Kidney (tissue), 14 donors: ENCODE data around the gene RNF208. TPM values are rescaled to one million over a fixed set of nuclear protein-coding genes. Genes with fewer than 3 reads are reported as not detected.

Experiments
- DNase-seq, 5 donors: peaks; one replicate each; pipeline ENCODE4 v3.0.0-alpha.2; 2013 to 2020
- FAIRE-seq: peaks from 2 replicates; lab custom pipeline; 2012; peaks lifted over from hg19 to GRCh38; lab: Jason Lieb, UNC
- H3K27ac ChIP-seq, 2 donors: one replicate each; pipeline ENCODE4 v1.7.0; 2013; ENCODE audit warnings: low read depth in 2 of 2, low read length in 2 of 2, inconsistent platforms in 1 of 2
- H3K27me3 ChIP-seq: one replicate; pipeline ENCODE4 v1.7.1; 2013; ENCODE audit warnings: low read length, inconsistent platforms; ENCODE audit not compliant: control insufficient read depth, insufficient read depth
- H3K36me3 ChIP-seq, 3 donors: one replicate each; pipeline versions ENCODE4 v1.7.0 to v1.7.1; 2013; ENCODE audit warnings: low read length in 3 of 3, control low read depth in 1 of 3, inconsistent platforms in 1 of 3; ENCODE audit not compliant: insufficient read depth in 3 of 3, control insufficient read depth in 2 of 3
- H3K4me1 ChIP-seq, 3 donors: one replicate each; pipeline versions ENCODE4 v1.7.0 to v1.7.1; 2013; ENCODE audit warnings: low read length in 3 of 3, inconsistent platforms in 1 of 3, low read depth in 1 of 3; ENCODE audit not compliant: control insufficient read depth in 2 of 3, insufficient read depth in 2 of 3
- H3K4me3 ChIP-seq, 3 donors: one replicate each; pipeline versions ENCODE4 v1.7.0 to v1.8.1; 2013; ENCODE audit warnings: low read length in 3 of 3, control low read depth in 1 of 3, inconsistent platforms in 1 of 3
- H3K9ac ChIP-seq, 3 donors: one replicate each; pipeline versions ENCODE4 v1.7.0 to v1.7.1; 2013; ENCODE audit warnings: low read length in 3 of 3, control low read depth in 1 of 3, inconsistent platforms in 1 of 3
- H3K9me3 ChIP-seq, 3 donors: one replicate each; pipeline versions ENCODE4 v1.7.0 to v1.7.1; 2013; ENCODE audit warnings: low read length in 3 of 3, control low read depth in 1 of 3, inconsistent platforms in 1 of 3; ENCODE audit not compliant: control insufficient read depth in 2 of 3, insufficient read depth in 1 of 3
- CTCF ChIP-seq: IDR thresholded peaks from 3 replicates; pipeline ENCODE4 v1.5.1; 2012; ENCODE audit warnings: mild to moderate bottlenecking, moderate library complexity, borderline replicate concordance; ENCODE audit not compliant: insufficient read depth; ENCODE audit errors: extremely low read depth
- intact Hi-C: fragments of 100-400 bp; cut with DNase I; formaldehyde crosslinking; loops from one replicate; pipeline ENCODE4 v1.11.1; 2022
- polyA plus RNA-seq: library from polyadenylated mRNA; stranded (reverse); fragments of 350-450 nt; fragmentation: Illumina TruSeq; extraction: RNeasy Lipid Tissue Mini Kit (QIAGEN cat#74804); gene quantifications from one replicate; pipeline ENCODE4 v1.2.3, GENCODE V29; 2014; ENCODE audit warnings: low read depth, low replicate concordance; ENCODE audit not compliant: insufficient read depth
- total RNA-seq: library from RNA; stranded (reverse); fragmentation: NEBNext Ultra II Directional; extraction: Animal tissue kit (Norgen Biotek cat#: 25700); gene quantifications from one replicate; pipeline ENCODE4 v1.2.1, GENCODE V29; 2021
- donor health status: control.
- donor health status: control.
- donor health status: control.
- donor health status: control.
- donor health status: control.
- donor health status: DM: yes; HTN: yes; CAD: no.
- donor health status: Normal renal cell carcinoma (clear cell type).

Gene RNF208
- total and polyA plus RNA-seq, 2 donors from 2014 or later: 7.0 to 22.8 TPM

GRCh38 chr9:137247135-137247915 lies 25.3 kb upstream of the RNF208 start:
- Histone ChIP-seq H3K9me3 (no peaks in the 10 kb centered on the region), H3K27me3 (no peaks in the 10 kb centered on the region), H3K9ac (no peak overlapping the region), H3K36me3 (peaks cover 2 to 13% (median 6%) of the 10 kb centered on the region in 3 donors), H3K4me1 (peaks cover 0 to 12% (median 5%) of the 10 kb centered on the region in 3 donors), H3K4me3 (no peak overlapping the region), H3K27ac (no peak overlapping the region)
- peak in 4 of 5 donors; percentile 34 to 61 (median 38) for DNase-seq
- intact Hi-C loops: no loop called here
- FAIRE-seq: no peak
- no peak for TF ChIP-seq CTCF

GRCh38 chr9:137245450-137246421 lies 23.7 kb upstream of the RNF208 start:
- no peak for FAIRE-seq

More at GRCh38 chr9:137245450-137246421, 23.7 kb upstream of the RNF208 start:
- no peaks in the 10 kb centered on the region for H3K27me3 ChIP-seq
- H3K4me1 ChIP-seq: peaks cover 0 to 15% (median 7%) of the 10 kb centered on the region in 3 donors
- H3K36me3 ChIP-seq: peaks cover 2 to 13% (median 6%) of the 10 kb centered on the region in 3 donors
- no peak overlapping the region for H3K9ac ChIP-seq
- H3K4me3 ChIP-seq: no peak overlapping the region
- H3K9me3 ChIP-seq: no peaks in the 10 kb centered on the region
- no peak overlapping the region for H3K27ac ChIP-seq
- intact Hi-C loops: no loop called here
- peak in 1 of 5 donors; percentile 46 for DNase-seq
- TF ChIP-seq CTCF: no peak
